H9 (cell line): ENCODE data around the gene CERK. TPM values are rescaled to one million over a fixed set of nuclear protein-coding genes. Genes with fewer than 3 reads are reported as not detected.

ENCODE experiments used
- DNase-seq: peaks from one replicate; pipeline ENCODE4 v3.0.0-alpha.2; 2017
- H2AFZ ChIP-seq: one replicate; pipeline ENCODE4 v1.6.1; 2013; ENCODE audit warnings: mild to moderate bottlenecking, low read length, control low read depth, moderate library complexity
- H2AK5ac ChIP-seq: 2 replicates; pipeline ENCODE4 v1.6.1; 2013; ENCODE audit warnings: low read length, control low read depth, mixed read lengths; ENCODE audit not compliant: insufficient read length
- H2BK120ac ChIP-seq: one replicate; pipeline ENCODE4 v1.6.1; 2013; ENCODE audit warnings: low read depth, mild to moderate bottlenecking, low read length, control low read depth, inconsistent platforms; ENCODE audit not compliant: poor library complexity, severe bottlenecking
- H2BK12ac ChIP-seq: 2 replicates; pipeline ENCODE4 v1.6.1; 2013; ENCODE audit warnings: low read length, control low read depth, mixed read lengths, low read depth; ENCODE audit not compliant: insufficient read length
- H2BK15ac ChIP-seq: 2 replicates; pipeline ENCODE4 v1.6.1; 2013; ENCODE audit warnings: low read depth, low read length, control low read depth
- H2BK20ac ChIP-seq: one replicate; pipeline ENCODE4 v1.6.1; 2013; ENCODE audit warnings: low read depth, mild to moderate bottlenecking, low read length, control low read depth, inconsistent platforms; ENCODE audit not compliant: poor library complexity, severe bottlenecking
- H2BK5ac ChIP-seq: 2 replicates; pipeline ENCODE4 v1.6.1; 2013; ENCODE audit warnings: low read length, control low read depth, mixed read lengths; ENCODE audit not compliant: insufficient read length
- H3K14ac ChIP-seq: 2 replicates; pipeline ENCODE4 v1.6.1; 2013; ENCODE audit warnings: low read length, control low read depth; ENCODE audit not compliant: insufficient read depth
- H3K18ac ChIP-seq: 2 replicates; pipeline ENCODE4 v1.6.1; 2013; ENCODE audit warnings: low read depth, mild to moderate bottlenecking, mixed read lengths, low read length, control low read depth; ENCODE audit not compliant: insufficient read length
- H3K23ac ChIP-seq: 2 replicates; pipeline ENCODE4 v1.6.1; 2013; ENCODE audit warnings: low read length, control low read depth, mixed read lengths, low read depth; ENCODE audit not compliant: insufficient read length
- H3K23me2 ChIP-seq: 2 replicates; pipeline ENCODE4 v1.6.1; 2013; ENCODE audit warnings: low read depth, mild to moderate bottlenecking, mixed read lengths, low read length, control low read depth; ENCODE audit not compliant: insufficient read length, poor library complexity, severe bottlenecking
- H3K27ac ChIP-seq: 2 replicates; pipeline ENCODE4 v1.5.1; 2013; ENCODE audit warnings: low read length, control low read depth, mixed read lengths, low read depth; ENCODE audit not compliant: insufficient read length
- H3K27me3 ChIP-seq: 2 replicates; pipeline ENCODE4 v1.6.1; 2013; ENCODE audit warnings: low read length, control low read depth, inconsistent platforms; ENCODE audit not compliant: insufficient read depth
- H3K4ac ChIP-seq: 2 replicates; pipeline ENCODE4 v1.6.1; 2013; ENCODE audit warnings: low read depth, mild to moderate bottlenecking, control low read depth, inconsistent platforms, low read length, moderate library complexity
- H3K4me1 ChIP-seq: 2 replicates; pipeline ENCODE4 v1.6.1; 2013; ENCODE audit warnings: low read length, control low read depth, inconsistent platforms; ENCODE audit not compliant: insufficient read depth
- H3K4me2 ChIP-seq: 2 replicates; pipeline ENCODE4 v1.6.1; 2013; ENCODE audit warnings: low read length, control low read depth, mixed read lengths; ENCODE audit not compliant: insufficient read length, insufficient read depth
- H3K56ac ChIP-seq: 2 replicates; pipeline ENCODE4 v1.6.1; 2013; ENCODE audit warnings: low read depth, mild to moderate bottlenecking, mixed read lengths, low read length, control low read depth; ENCODE audit not compliant: insufficient read length
- H3K79me1 ChIP-seq: 2 replicates; pipeline ENCODE4 v1.6.1; 2013; ENCODE audit warnings: low read depth, mild to moderate bottlenecking, moderate library complexity, low read length, control low read depth, inconsistent platforms; ENCODE audit not compliant: insufficient read depth, poor library complexity, severe bottlenecking
- H3K79me2 ChIP-seq: 2 replicates; pipeline ENCODE4 v1.6.1; 2013; ENCODE audit warnings: low read length, control low read depth, inconsistent platforms; ENCODE audit not compliant: insufficient read depth
- H3K9ac ChIP-seq: 2 replicates; pipeline ENCODE4 v1.6.1; 2013; ENCODE audit warnings: low read length, control low read depth, mixed read lengths; ENCODE audit not compliant: insufficient read length; ENCODE audit errors: extremely low read depth
- H3K9me3 ChIP-seq: one replicate; pipeline ENCODE4 v1.6.1; 2013; ENCODE audit warnings: low read depth, low read length, inconsistent platforms; ENCODE audit not compliant: control insufficient read depth
- H3T11ph ChIP-seq: one replicate; pipeline ENCODE4 v1.6.1; 2013; ENCODE audit warnings: mild to moderate bottlenecking, low read length, control low read depth, inconsistent platforms
- H4K20me1 ChIP-seq: one replicate; pipeline ENCODE4 v1.6.1; 2013; ENCODE audit not compliant: control insufficient read depth, insufficient read length, insufficient read depth
- H4K5ac ChIP-seq: 2 replicates; pipeline ENCODE4 v1.6.1; 2013; ENCODE audit warnings: low read depth, mild to moderate bottlenecking, mixed read lengths, low read length, control low read depth; ENCODE audit not compliant: insufficient read length
- H4K8ac ChIP-seq: replicated peaks from 2 replicates; pipeline ENCODE4 v1.6.1; 2013; ENCODE audit warnings: low read length, control low read depth, mixed read lengths, low read depth; ENCODE audit not compliant: insufficient read length
- H4K91ac ChIP-seq: 2 replicates; pipeline ENCODE4 v1.6.1; 2013; ENCODE audit warnings: low read depth, mild to moderate bottlenecking, moderate library complexity, mixed read lengths, low read length, control low read depth; ENCODE audit not compliant: insufficient read length
- H3K27ac Mint-ChIP-seq, 3 experiments: 2 replicates in 2 of 3; 3 replicates in 1 of 3; pipeline ENCODE4 v1.8.0; 2020 to 2021; ENCODE audit warnings: mixed read lengths in 3 of 3, mild to moderate bottlenecking in 1 of 3, moderate library complexity in 1 of 3
- H3K27me3 Mint-ChIP-seq: 2 replicates; pipeline ENCODE4 v1.8.0; 2021; ENCODE audit warnings: low read depth, mild to moderate bottlenecking, moderate library complexity, mixed read lengths
- H3K36me3 Mint-ChIP-seq, 3 experiments: 2 replicates in 2 of 3; 3 replicates in 1 of 3; pipeline ENCODE4 v1.8.0; 2020 to 2021; ENCODE audit warnings: low read depth in 3 of 3, mixed read lengths in 3 of 3; ENCODE audit not compliant: insufficient read depth in 1 of 3
- H3K4me1 Mint-ChIP-seq, 2 experiments: 2 replicates each; pipeline ENCODE4 v1.8.0; 2020; ENCODE audit warnings: mixed read lengths in 2 of 2
- H3K4me3 Mint-ChIP-seq, 2 experiments: 2 replicates in 1 of 2; 3 replicates in 1 of 2; pipeline ENCODE4 v1.8.0; 2020 to 2021; ENCODE audit warnings: mild to moderate bottlenecking in 2 of 2, mixed read lengths in 2 of 2, moderate library complexity in 1 of 2
- H3K9me3 Mint-ChIP-seq, 2 experiments: 2 replicates in 1 of 2; 3 replicates in 1 of 2; pipeline ENCODE4 v1.8.0; 2020; ENCODE audit warnings: mild to moderate bottlenecking in 2 of 2, mixed read lengths in 2 of 2, moderate library complexity in 1 of 2
- WGBS: extraction: QIAGEN DNeasy Blood & Tissue Kit; methylation state at CpG from one replicate; pipeline ENCODE4 v1.1.7; 2013; ENCODE audit warnings: missing lambda C conversion rate, low lambda C conversion rate, mixed read lengths; ENCODE audit not compliant: insufficient read length; ENCODE audit errors: extremely low coverage; 5-methylcytosine and 5-hydroxymethylcytosine counted together
- total RNA-seq: library from RNA; stranded (reverse); gene quantifications from 2 replicates; pipeline ENCODE4 v1.2.1, GENCODE V29; 2021
- TF ChIP-seq, protein P1 (sequence below): fragments of 200-600 bp; sonication (generic); conservative IDR thresholded peaks from 3 replicates; pipeline ENCODE4 v1.8.0; 2021; ENCODE audit warnings: antibody characterized with exemption, mild to moderate bottlenecking

The CERK gene
- total RNA-seq, 1 experiment from 2014 or later = 47.1 TPM

DNA sequence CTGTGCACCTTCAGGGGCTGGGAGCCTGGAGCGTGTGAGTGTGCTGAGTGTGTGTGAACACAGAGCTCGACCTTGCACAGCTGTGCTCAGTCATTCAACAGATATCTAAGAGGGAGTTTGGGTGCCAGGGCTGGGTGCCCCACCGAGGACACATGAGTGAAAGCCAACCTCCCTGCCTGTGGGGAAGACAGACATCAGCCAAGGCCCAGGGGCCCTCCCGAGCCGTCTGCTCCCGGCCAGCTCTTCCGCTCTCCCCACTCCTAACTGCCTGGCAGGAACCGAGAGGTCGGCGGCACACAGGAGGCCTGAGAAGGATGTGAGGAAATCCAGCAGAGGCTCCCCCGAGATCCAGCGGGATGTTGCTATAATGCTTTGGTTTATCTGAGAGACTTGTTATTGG lies 32.0 kb downstream of the CERK start:
- Histone ChIP-seq H4K8ac (no peak overlapping the region), H3K4me2 (no peak overlapping the region), H3K27me3 (no peaks in the 10 kb centered on the region), H3K18ac (no peak overlapping the region), H2BK5ac (no peak overlapping the region), H3K4ac (no peak overlapping the region), H3K9ac (no peak overlapping the region), H3K14ac (no peak overlapping the region; the same call in 1 of the 2 replicates), H2BK15ac (no peak overlapping the region), H3K23ac (no peak overlapping the region), H3K27ac (no peak overlapping the region), H2BK12ac (no peak overlapping the region), H3T11ph (no peak overlapping the region), H3K79me1 (no peaks in the 10 kb centered on the region), H3K79me2 (no peaks in the 10 kb centered on the region), H3K4me1 (no peaks in the 10 kb centered on the region), H2AFZ (no peak overlapping the region), H4K20me1 (no peaks in the 10 kb centered on the region), H3K23me2 (no peaks in the 10 kb centered on the region), H4K91ac (no peak overlapping the region), H3K9me3 (no peaks in the 10 kb centered on the region), H3K56ac (no peak overlapping the region), H2AK5ac (no peak overlapping the region), H2BK20ac (no peak overlapping the region), H2BK120ac (no peak overlapping the region), H4K5ac (no peak overlapping the region)
- Mint-ChIP-seq H3K27me3 (no peaks in the 10 kb centered on the region), H3K4me3 (no peak overlapping the region), H3K27ac (no peak overlapping the region), H3K9me3 (no peaks in the 10 kb centered on the region), H3K36me3 (peaks cover 14 to 77% (median 69%) of the 10 kb centered on the region in 3 experiments; a peak in 6 of 7 replicates), H3K4me1 (peaks cover 8% of the 10 kb centered on the region in 2 experiments)
- DNase-seq = no peak
- TF ChIP-seq, protein P1, sequence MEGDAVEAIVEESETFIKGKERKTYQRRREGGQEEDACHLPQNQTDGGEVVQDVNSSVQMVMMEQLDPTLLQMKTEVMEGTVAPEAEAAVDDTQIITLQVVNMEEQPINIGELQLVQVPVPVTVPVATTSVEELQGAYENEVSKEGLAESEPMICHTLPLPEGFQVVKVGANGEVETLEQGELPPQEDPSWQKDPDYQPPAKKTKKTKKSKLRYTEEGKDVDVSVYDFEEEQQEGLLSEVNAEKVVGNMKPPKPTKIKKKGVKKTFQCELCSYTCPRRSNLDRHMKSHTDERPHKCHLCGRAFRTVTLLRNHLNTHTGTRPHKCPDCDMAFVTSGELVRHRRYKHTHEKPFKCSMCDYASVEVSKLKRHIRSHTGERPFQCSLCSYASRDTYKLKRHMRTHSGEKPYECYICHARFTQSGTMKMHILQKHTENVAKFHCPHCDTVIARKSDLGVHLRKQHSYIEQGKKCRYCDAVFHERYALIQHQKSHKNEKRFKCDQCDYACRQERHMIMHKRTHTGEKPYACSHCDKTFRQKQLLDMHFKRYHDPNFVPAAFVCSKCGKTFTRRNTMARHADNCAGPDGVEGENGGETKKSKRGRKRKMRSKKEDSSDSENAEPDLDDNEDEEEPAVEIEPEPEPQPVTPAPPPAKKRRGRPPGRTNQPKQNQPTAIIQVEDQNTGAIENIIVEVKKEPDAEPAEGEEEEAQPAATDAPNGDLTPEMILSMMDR = no peak
- no CpG with 5 or more reads among the region's 12 CpGs for WGBS
